ENCODE measurements around the gene TRIM64.
"Not testable (repeated sequence)": the region's sequence is repeated elsewhere in the genome, so short reads cannot be mapped to it uniquely, and the experiment has no call there.

Gene TRIM64

GRCh38 chr11:89965737-89966136 is at the start of gene TRIM64:
TSS of gene TRIM64 (plus strand) at chr11:89966037. CDS start at chr11:89968504, 2,467 bp downstream.
- DNase-seq, result not testable (repeated sequence)

- DNase-seq, result no peak
These were observed 43.6 kb upstream of the TRIM64 start, which contains the start of gene TRIM49D1 for GRCh38 chr11:89922195-89922660. TSS of gene TRIM49D1 (minus strand) at chr11:89922245. CDS start at chr11:89917710, 4,535 bp downstream.

GRCh38 chr11:89923764-89924163 is 42.1 kb upstream of the TRIM64 start, which contains the start of gene TRIM49D2:
TSS of gene TRIM49D2 (plus strand) at chr11:89924064. CDS start at chr11:89926762, 2,698 bp downstream.
- not testable (repeated sequence) for DNase-seq

GRCh38 chr11:89960833-89961232 is 5.0 kb upstream of the TRIM64 start:
- DNase-seq, result not testable (repeated sequence)

Data from amygdala (tissue), 56 donors.